ENCODE results near the gene RIN1. TPM values are rescaled to one million over a fixed set of nuclear protein-coding genes. Genes with fewer than 3 reads are reported as not detected.
"Not testable (repeated sequence)": the region's sequence is repeated elsewhere in the genome, so short reads cannot be mapped to it uniquely, and the experiment has no call there.

RIN1 gene
- total RNA-seq, 1 donor from 2014 or later = 19.2 TPM

GRCh38 chr11:66362481-66363147 is 26.4 kb upstream of the RIN1 start:
- no peak for TF ChIP-seq POLR2AphosphoS5 (IDR thresholded peaks at IDR 0.05; ENCODE audit: insufficient read depth in 1 of 2, low read depth in 1 of 2)
- no peak for TF ChIP-seq POLR2A (IDR thresholded peaks at IDR 0.05)
- TF ChIP-seq CTCF (IDR thresholded peaks at IDR 0.05) = no peak
- Histone ChIP-seq H3K27me3 (no peaks in the 10 kb centered on the region), H3K4me3 (no peak overlapping the region), H3K4me1 (no peaks in the 10 kb centered on the region), H3K36me3 (no peaks in the 10 kb centered on the region), H3K9me3 (no peaks in the 10 kb centered on the region), H3K27ac (no peak overlapping the region)
- no peak for DNase-seq (ENCODE audit: extremely low spot score in 2 of 2)
- intact Hi-C loops (cut with DNase I) = no loop called here

- H3K27ac ChIP-seq = no peak overlapping the region
- intact Hi-C loops (cut with DNase I) = no loop called here
- H3K36me3 ChIP-seq = no peaks in the 10 kb centered on the region
- no peak for DNase-seq (ENCODE audit: extremely low spot score in 2 of 2)
- H3K9me3 ChIP-seq = no peaks in the 10 kb centered on the region
- H3K4me3 ChIP-seq = no peak overlapping the region
- TF ChIP-seq CTCF (IDR thresholded peaks at IDR 0.05) (no peak), POLR2A (IDR thresholded peaks at IDR 0.05) (no peak), POLR2AphosphoS5 (IDR thresholded peaks at IDR 0.05; ENCODE audit: insufficient read depth in 1 of 2, low read depth in 1 of 2) (no peak)
- H3K4me1 ChIP-seq = no peaks in the 10 kb centered on the region
- H3K27me3 ChIP-seq = no peaks in the 10 kb centered on the region
Measured at GRCh38 chr11:66361502-66361941, 25.3 kb upstream of the RIN1 start.

- Histone ChIP-seq H3K36me3 (no peaks in the 10 kb centered on the region), H3K4me3 (no peak overlapping the region), H3K9me3 (no peaks in the 10 kb centered on the region), H3K27ac (no peak overlapping the region), H3K4me1 (no peaks in the 10 kb centered on the region), H3K27me3 (no peaks in the 10 kb centered on the region)
- no peak for DNase-seq (ENCODE audit: extremely low spot score in 2 of 2)
- intact Hi-C loops (cut with DNase I) = no loop called here
- no peak for TF ChIP-seq CTCF (IDR thresholded peaks at IDR 0.05)
- TF ChIP-seq POLR2AphosphoS5 (IDR thresholded peaks at IDR 0.05; ENCODE audit: insufficient read depth in 1 of 2, low read depth in 1 of 2) = no peak
- no peak for TF ChIP-seq POLR2A (IDR thresholded peaks at IDR 0.05)
Measured at GRCh38 chr11:66360406-66361073, 24.3 kb upstream of the RIN1 start.

GRCh38 chr11:66359662-66360087 is 23.4 kb upstream of the RIN1 start:
- no peak for TF ChIP-seq CTCF (IDR thresholded peaks at IDR 0.05)
- TF ChIP-seq POLR2AphosphoS5 (IDR thresholded peaks at IDR 0.05; ENCODE audit: insufficient read depth in 1 of 2, low read depth in 1 of 2) = no peak
- no peak for TF ChIP-seq POLR2A (IDR thresholded peaks at IDR 0.05)
- no peaks in the 10 kb centered on the region for H3K4me1 ChIP-seq
- no peaks in the 10 kb centered on the region for H3K27me3 ChIP-seq
- no peak overlapping the region for H3K27ac ChIP-seq
- intact Hi-C loops (cut with DNase I) = no loop called here
- no peaks in the 10 kb centered on the region for H3K36me3 ChIP-seq
- H3K9me3 ChIP-seq = no peaks in the 10 kb centered on the region
- no peak for DNase-seq (ENCODE audit: extremely low spot score in 2 of 2)
- H3K4me3 ChIP-seq = no peak overlapping the region

GRCh38 chr11:66350560-66351235 is 14.5 kb upstream of the RIN1 start:
- H3K27me3 ChIP-seq; DNase-seq (ENCODE audit: extremely low spot score in 2 of 2); H3K4me3 ChIP-seq; intact Hi-C loops (cut with DNase I); H3K9me3 ChIP-seq; H3K36me3 ChIP-seq; H3K27ac ChIP-seq: not testable (repeated sequence)
- peaks cover 18% of the 10 kb centered on the region for H3K4me1 ChIP-seq
